ENCODE results near the gene TCL1B. TPM values are rescaled to one million over a fixed set of nuclear protein-coding genes. Genes with fewer than 3 reads are reported as not detected.

Gene TCL1B
- total and polyA plus RNA-seq, 2 donors (not counting 3 experiments of a cell fraction or from before 2014, with no cell fraction given): not detected

DNA sequence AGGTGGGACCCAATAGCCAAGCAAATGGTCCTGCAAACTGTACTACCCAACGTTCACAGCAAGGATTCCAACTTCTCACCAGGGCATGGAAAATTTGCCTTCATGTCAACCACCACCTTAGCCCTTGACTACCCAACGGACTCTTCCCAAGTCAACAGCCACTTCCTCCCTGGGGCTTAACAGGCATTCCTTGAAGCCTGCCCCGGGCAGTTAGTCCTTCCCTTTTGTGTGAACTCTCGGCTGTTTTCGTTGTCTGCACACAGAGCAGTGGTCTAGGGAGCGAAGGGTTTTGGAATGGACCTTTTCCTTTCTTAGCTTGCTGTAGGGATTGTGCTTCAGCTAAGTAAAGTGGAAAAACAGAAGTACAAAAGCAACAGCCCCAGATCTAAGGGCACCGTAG, 35.2 kb upstream of the TCL1B start:
- FAIRE-seq (no peak), DNase-seq (ENCODE audit: low read depth, low spot score) (no peak)
- H3K4me3 ChIP-seq (replicated peaks in 1 of 3; ENCODE audit: insufficient read depth in 1 of 3, low read depth in 1 of 3, low read length in 3 of 3): no peak overlapping the region
- intact Hi-C loops (cut with micrococcal nuclease): no loop called here
- H3K4me2 ChIP-seq (ENCODE audit: insufficient read depth, low read length): no peak overlapping the region
- H3K79me2 ChIP-seq (ENCODE audit: control insufficient read depth, insufficient read depth, low read length): no peaks in the 10 kb centered on the region
- no peak overlapping the region for H2AFZ ChIP-seq (ENCODE audit: low read depth, low read length)
- ChIA-PET CTCF (no interaction called here), POLR2A (no interaction called here)
- no peaks in the 10 kb centered on the region for H4K20me1 ChIP-seq (replicated peaks; ENCODE audit: control insufficient read depth, extremely low read depth, insufficient read depth, low read length)
- no peaks in the 10 kb centered on the region for H3K9me1 ChIP-seq (replicated peaks; ENCODE audit: control insufficient read depth, extremely low read depth, insufficient read depth, low read length)
- H3K27me3 ChIP-seq (ENCODE audit: control insufficient read depth in 2 of 2, insufficient read depth in 2 of 2, low read length in 2 of 2): no peaks in the 10 kb centered on the region
- no peaks in the 10 kb centered on the region for H3K36me3 ChIP-seq (ENCODE audit: control insufficient read depth in 2 of 2, extremely low read depth in 1 of 2, insufficient read depth in 2 of 2, low read length in 2 of 2)
- H3K9ac ChIP-seq (replicated peaks; ENCODE audit: extremely low read depth, insufficient read depth, low read length): no peak overlapping the region
- no peaks in the 10 kb centered on the region for H3K9me3 ChIP-seq (replicated peaks; ENCODE audit: control insufficient read depth, insufficient read depth, low read length)
- TF ChIP-seq JUN (IDR thresholded peaks at IDR 0.05; ENCODE audit: borderline replicate concordance, insufficient read depth, insufficient read length, low read depth) (no peak), FOS (IDR thresholded peaks at IDR 0.05; ENCODE audit: borderline replicate concordance, insufficient read depth, low read length) (no peak), EZH2 (IDR thresholded peaks at IDR 0.05; ENCODE audit: borderline replicate concordance, low read depth, low read length, severe bottlenecking) (no peak), POLR2A (IDR thresholded peaks at IDR 0.05; ENCODE audit: low read depth, low read length) (no peak)
- dilution Hi-C loops (cut with MboI; ENCODE audit: extremely low pct_ligation_motif_present, low sequenced_read_pairs): no loop called here
- no peak overlapping the region for H3K27ac ChIP-seq (ENCODE audit: insufficient read depth, low read depth, low read length)
- H3K4me1 ChIP-seq (ENCODE audit: control insufficient read depth, extremely low read depth, insufficient read depth, low read length): no peaks in the 10 kb centered on the region
- BruUV-seq (replicated peaks): no TSS peak

DNA sequence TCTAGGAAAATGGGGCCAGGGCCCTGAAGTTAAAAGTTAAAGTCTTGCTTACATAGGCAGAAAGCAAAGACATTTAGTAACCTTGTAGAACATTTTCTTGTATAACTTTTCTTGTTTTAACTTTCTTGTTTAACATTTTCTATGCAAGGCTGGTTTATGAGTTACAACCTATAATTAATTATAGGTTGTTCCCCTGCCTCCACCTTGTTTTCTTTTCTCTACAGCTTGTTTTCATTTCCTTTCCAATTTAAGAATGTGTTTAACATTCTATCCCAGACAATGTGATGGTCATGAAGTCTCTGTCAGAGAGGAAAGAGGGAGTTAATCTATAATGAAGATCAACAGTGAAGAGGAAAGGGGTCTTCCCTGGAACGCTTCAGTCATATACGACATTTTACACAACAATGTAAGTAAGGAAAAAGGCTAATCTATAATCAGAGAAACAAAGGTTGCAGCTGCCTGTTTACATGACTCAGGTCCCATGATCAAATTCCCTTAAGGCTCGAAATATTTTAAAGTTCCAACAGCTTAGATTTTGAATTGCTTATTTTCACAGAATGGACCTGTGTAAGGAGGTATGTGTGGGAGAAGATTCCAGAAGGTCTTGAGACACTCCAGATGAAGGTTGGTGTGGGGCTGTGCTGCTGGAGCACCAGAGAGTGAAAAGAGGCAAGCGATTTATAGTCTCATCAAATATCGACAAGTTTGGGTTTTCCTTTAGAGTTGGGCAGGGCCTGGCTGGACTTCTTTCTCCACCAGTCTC, 34.2 kb upstream of the TCL1B start:
- CTCF ChIA-PET: no interaction called here
- Histone ChIP-seq H3K9me1 (replicated peaks; ENCODE audit: control insufficient read depth, extremely low read depth, insufficient read depth, low read length) (no peaks in the 10 kb centered on the region), H3K4me3 (replicated peaks in 1 of 3; ENCODE audit: insufficient read depth in 1 of 3, low read depth in 1 of 3, low read length in 3 of 3) (no peak overlapping the region), H4K20me1 (replicated peaks; ENCODE audit: control insufficient read depth, extremely low read depth, insufficient read depth, low read length) (no peaks in the 10 kb centered on the region), H3K27me3 (ENCODE audit: control insufficient read depth in 2 of 2, insufficient read depth in 2 of 2, low read length in 2 of 2) (no peaks in the 10 kb centered on the region), H3K9me3 (replicated peaks; ENCODE audit: control insufficient read depth, insufficient read depth, low read length) (no peaks in the 10 kb centered on the region), H2AFZ (ENCODE audit: low read depth, low read length) (no peak overlapping the region), H3K27ac (ENCODE audit: insufficient read depth, low read depth, low read length) (no peak overlapping the region), H3K79me2 (ENCODE audit: control insufficient read depth, insufficient read depth, low read length) (no peaks in the 10 kb centered on the region), H3K9ac (replicated peaks; ENCODE audit: extremely low read depth, insufficient read depth, low read length) (no peak overlapping the region), H3K36me3 (ENCODE audit: control insufficient read depth in 2 of 2, extremely low read depth in 1 of 2, insufficient read depth in 2 of 2, low read length in 2 of 2) (no peaks in the 10 kb centered on the region), H3K4me2 (ENCODE audit: insufficient read depth, low read length) (no peak overlapping the region), H3K4me1 (ENCODE audit: control insufficient read depth, extremely low read depth, insufficient read depth, low read length) (no peaks in the 10 kb centered on the region)
- BruUV-seq (replicated peaks): no TSS peak
- FAIRE-seq: no peak
- dilution Hi-C loops (cut with MboI; ENCODE audit: extremely low pct_ligation_motif_present, low sequenced_read_pairs) (no loop called here), intact Hi-C loops (cut with micrococcal nuclease) (no loop called here)
- TF ChIP-seq FOS (IDR thresholded peaks at IDR 0.05; ENCODE audit: borderline replicate concordance, insufficient read depth, low read length): no peak
- TF ChIP-seq GATA2 (IDR thresholded peaks at IDR 0.05; ENCODE audit: insufficient read depth, insufficient read length, low read depth, low read length): no peak
- TF ChIP-seq JUN (IDR thresholded peaks at IDR 0.05; ENCODE audit: borderline replicate concordance, insufficient read depth, insufficient read length, low read depth): no peak
- TF ChIP-seq, protein P1, sequence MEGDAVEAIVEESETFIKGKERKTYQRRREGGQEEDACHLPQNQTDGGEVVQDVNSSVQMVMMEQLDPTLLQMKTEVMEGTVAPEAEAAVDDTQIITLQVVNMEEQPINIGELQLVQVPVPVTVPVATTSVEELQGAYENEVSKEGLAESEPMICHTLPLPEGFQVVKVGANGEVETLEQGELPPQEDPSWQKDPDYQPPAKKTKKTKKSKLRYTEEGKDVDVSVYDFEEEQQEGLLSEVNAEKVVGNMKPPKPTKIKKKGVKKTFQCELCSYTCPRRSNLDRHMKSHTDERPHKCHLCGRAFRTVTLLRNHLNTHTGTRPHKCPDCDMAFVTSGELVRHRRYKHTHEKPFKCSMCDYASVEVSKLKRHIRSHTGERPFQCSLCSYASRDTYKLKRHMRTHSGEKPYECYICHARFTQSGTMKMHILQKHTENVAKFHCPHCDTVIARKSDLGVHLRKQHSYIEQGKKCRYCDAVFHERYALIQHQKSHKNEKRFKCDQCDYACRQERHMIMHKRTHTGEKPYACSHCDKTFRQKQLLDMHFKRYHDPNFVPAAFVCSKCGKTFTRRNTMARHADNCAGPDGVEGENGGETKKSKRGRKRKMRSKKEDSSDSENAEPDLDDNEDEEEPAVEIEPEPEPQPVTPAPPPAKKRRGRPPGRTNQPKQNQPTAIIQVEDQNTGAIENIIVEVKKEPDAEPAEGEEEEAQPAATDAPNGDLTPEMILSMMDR (IDR thresholded peaks at IDR 0.05; ENCODE audit: extremely low read depth in 1 of 2, insufficient read depth in 1 of 2, low read depth in 1 of 2, low read length in 2 of 2): no peak
- no peak for TF ChIP-seq MYC (IDR thresholded peaks at IDR 0.05; ENCODE audit: low read depth, low read length)
- POLR2A ChIA-PET: no interaction called here
- DNase-seq (ENCODE audit: low read depth, low spot score): no peak

All from endothelial cell of umbilical vein (primary cell).